Measurements from ENCODE around the gene ISOC2. TPM values are rescaled to one million over a fixed set of nuclear protein-coding genes. Genes with fewer than 3 reads are reported as not detected.
A peak's percentile ranks its signal among the peaks of the same experiment; 100 is the strongest.

ISOC2 gene
- total and polyA plus RNA-seq, 9 of the 15 experiments (the other 6 are each of a cell fraction or from before 2014, with no cell fraction given), result 1.2 to 229 (median 58.3) TPM

- in situ Hi-C loops (cut with MboI), result loop anchor here (25.0 kb wide), 1 partner anchor 777 kb away; the partner anchor contains the start of gene LILRB4
- no peak for FAIRE-seq
- Histone ChIP-seq H3K4me3 (no peak overlapping the region), H3K79me2 (ENCODE audit: control insufficient read depth, insufficient read depth, low read length) (no peaks in the 10 kb centered on the region), H3K36me3 (ENCODE audit: control insufficient read depth, insufficient read depth, low read length) (no peaks in the 10 kb centered on the region), H3K27ac (ENCODE audit: extremely low read depth, low read depth, low read length) (no peak overlapping the region), H2AFZ (ENCODE audit: low read depth, low read length) (no peak overlapping the region), H3K9me3 (replicated peaks; ENCODE audit: control insufficient read depth, insufficient read depth, low read depth, low read length) (no peaks in the 10 kb centered on the region), H3K4me2 (ENCODE audit: insufficient read depth, low read length) (no peak overlapping the region), H3K27me3 (ENCODE audit: control insufficient read depth in 2 of 2, insufficient read depth in 2 of 2, low read length in 2 of 2) (peaks cover 4 to 15% of the 10 kb centered on the region in 2 experiments; a peak in 4 of 5 replicates), H4K20me1 (replicated peaks; ENCODE audit: control insufficient read depth, insufficient read depth, low read length) (peaks cover 14% of the 10 kb centered on the region), H3K4me1 (replicated peaks in 1 of 2; ENCODE audit: control insufficient read depth in 2 of 2, insufficient read depth in 2 of 2, low read length in 2 of 2) (peaks cover 17 to 48% of the 10 kb centered on the region in 2 experiments), H3K9me1 (ENCODE audit: control insufficient read depth, insufficient read depth, low read length) (no peaks in the 10 kb centered on the region), H3K9ac (ENCODE audit: insufficient read depth in 1 of 2, low read depth in 2 of 2, low read length in 2 of 2) (peak overlapping the region in 1 of 2 experiments; percentile 17; a peak in 1 of 4 replicates)
- intact Hi-C loops (cut with micrococcal nuclease), result no loop called here
- BruUV-seq (replicated peaks), result no TSS peak
- CTCF ChIA-PET (ENCODE audit: low intra/inter-chr PET ratio), result no interaction called here
- POLR2A ChIA-PET, result no interaction called here
- TF ChIP-seq MBD2 (IDR thresholded peaks at IDR 0.05; ENCODE audit: borderline replicate concordance, low read depth), result no peak
- 0 out of 2 replicates have a peak, but pooled peaks have one; percentile 31 for TF ChIP-seq E2F4 (CRISPR knock-in tag; IDR thresholded peaks at IDR 0.05; ENCODE audit: low read depth)
- peak in 1 of 2 experiments; percentile 66; a peak in 2 of 4 replicates for TF ChIP-seq KDM1A (IDR thresholded peaks at IDR 0.05)
- TF ChIP-seq RBM25 (IDR thresholded peaks at IDR 0.05; ENCODE audit: low read depth, low read length, severe bottlenecking), result peak; percentile 70
- peak; percentile 84 for TF ChIP-seq BCOR (IDR thresholded peaks at IDR 0.05)
- peak; percentile 73; the same call in 1 of the 2 replicates for TF ChIP-seq SMARCA5 (IDR thresholded peaks at IDR 0.05)
- TF ChIP-seq ZNF232 (CRISPR knock-in tag; IDR thresholded peaks at IDR 0.05), result no peak
- 4% methylated on average over 5 of the region's 5 CpGs for whole genome bisulfite sequencing (ENCODE audit: insufficient coverage, low coverage, missing lambda C conversion rate)
- no peak for ATAC-seq
- no peak for DNase-seq (ENCODE audit: extremely low read depth in 1 of 4, low spot score in 3 of 4)
Observed at GRCh38 chr19:55439052-55439451, 22.4 kb downstream of the ISOC2 start.
